ENCODE results near the gene ITPR1.
A peak's percentile ranks its signal among the peaks of the same experiment; 100 is the strongest.

ITPR1 gene

DNA sequence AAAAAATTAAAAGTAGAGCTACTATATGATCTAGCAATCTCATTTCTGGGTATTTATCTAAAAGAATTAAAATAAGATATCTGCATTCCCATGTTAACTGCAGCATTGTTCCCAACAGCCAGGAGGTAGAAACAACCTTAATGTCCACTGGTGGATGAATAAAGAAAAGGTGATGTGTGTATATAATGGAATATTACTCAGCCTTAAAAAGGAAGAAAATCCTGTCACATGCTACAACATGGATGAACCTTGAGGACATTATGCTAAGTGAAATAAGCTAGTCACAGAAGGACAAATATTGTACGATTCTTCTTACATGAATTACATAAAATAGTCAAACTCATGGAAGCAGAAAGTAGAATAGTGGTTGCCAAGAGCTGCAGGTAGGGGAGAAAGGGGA, 366.6 kb downstream of the ITPR1 start:
- H3K9me3 Mint-ChIP-seq = peaks cover 3% of the 10 kb centered on the region
- ATAC-seq (no peak), DNase-seq (ENCODE audit: low spot score in 2 of 2) (no peak)
- H3K36me3 Mint-ChIP-seq = no peaks in the 10 kb centered on the region
- H3K4me1 Mint-ChIP-seq = peaks cover 25% of the 10 kb centered on the region
- H3K4me3 Mint-ChIP-seq = no peak overlapping the region
- no peak overlapping the region for H3K27ac Mint-ChIP-seq

GRCh38 chr3:4862973-4863372, 369.8 kb downstream of the ITPR1 start:
- Mint-ChIP-seq H3K27ac (no peak overlapping the region), H3K4me1 (peaks cover 11% of the 10 kb centered on the region), H3K4me3 (no peak overlapping the region), H3K36me3 (peaks cover 14% of the 10 kb centered on the region), H3K9me3 (peaks cover 3% of the 10 kb centered on the region)
- ATAC-seq (no peak), DNase-seq (ENCODE audit: low spot score in 2 of 2) (no peak)

- no peak overlapping the region for H3K27ac Mint-ChIP-seq
- H3K36me3 Mint-ChIP-seq = peaks cover 28% of the 10 kb centered on the region
- no peak overlapping the region for H3K4me3 Mint-ChIP-seq
- peaks cover 3% of the 10 kb centered on the region for H3K9me3 Mint-ChIP-seq
- DNase-seq (ENCODE audit: low spot score in 2 of 2) (no peak), ATAC-seq (no peak)
- H3K4me1 Mint-ChIP-seq = peaks cover 13% of the 10 kb centered on the region
Measured at GRCh38 chr3:4864503-4864902, 371.4 kb downstream of the ITPR1 start.

DNA sequence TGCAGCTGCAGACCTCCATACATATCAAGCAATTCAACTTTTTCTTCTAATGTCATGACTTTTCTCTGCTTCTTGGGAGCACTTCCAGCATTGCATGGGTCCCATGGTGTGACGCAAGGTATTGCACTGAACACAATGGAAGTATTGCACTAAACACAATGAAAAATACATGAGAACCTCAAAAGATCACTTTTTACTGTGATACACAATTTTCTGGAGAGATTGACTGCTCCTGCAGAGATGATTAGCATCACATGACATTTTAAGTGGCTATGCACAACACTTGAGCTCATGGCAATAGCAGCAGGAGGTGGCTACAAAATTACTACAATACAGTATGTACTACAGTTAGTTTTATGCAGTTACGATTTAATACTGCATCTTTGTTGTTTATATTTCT, 372.6 kb downstream of the ITPR1 start:
- H3K9me3 Mint-ChIP-seq = peaks cover 3% of the 10 kb centered on the region
- peaks cover 20% of the 10 kb centered on the region for H3K4me1 Mint-ChIP-seq
- H3K36me3 Mint-ChIP-seq = peaks cover 29% of the 10 kb centered on the region
- no peak overlapping the region for H3K27ac Mint-ChIP-seq
- DNase-seq (ENCODE audit: low spot score in 2 of 2) (no peak), ATAC-seq (no peak)
- no peak overlapping the region for H3K4me3 Mint-ChIP-seq

DNA sequence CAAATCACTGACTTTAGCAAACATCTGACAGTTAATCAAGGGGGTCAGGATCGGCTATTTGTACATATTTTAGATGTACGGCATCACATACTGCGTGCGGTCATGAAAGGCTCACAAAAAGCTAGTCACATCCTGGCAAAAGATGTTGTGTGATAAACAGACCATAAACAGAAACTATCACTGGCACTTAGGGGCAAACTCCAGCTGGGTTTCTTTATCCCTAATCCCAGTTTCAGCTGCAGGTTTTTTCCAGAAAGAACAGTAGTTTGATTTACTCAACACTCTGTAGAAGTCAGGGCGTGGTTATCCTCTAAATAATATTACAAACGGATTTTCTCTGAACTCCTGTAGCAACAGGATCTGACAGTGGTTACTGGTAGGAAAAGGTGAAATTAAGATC, 373.7 kb downstream of the ITPR1 start:
- DNase-seq (ENCODE audit: low spot score in 2 of 2) = no peak
- Mint-ChIP-seq H3K27ac (peak overlapping the region; percentile 93), H3K4me1 (peaks cover 20% of the 10 kb centered on the region), H3K4me3 (peak overlapping the region; percentile 78), H3K9me3 (peaks cover 3% of the 10 kb centered on the region), H3K36me3 (peaks cover 29% of the 10 kb centered on the region)
- ATAC-seq = no peak

GRCh38 chr3:4877173-4877787, 384.1 kb downstream of the ITPR1 start:
- Mint-ChIP-seq H3K4me3 (no peak overlapping the region), H3K27ac (no peak overlapping the region), H3K9me3 (no peaks in the 10 kb centered on the region), H3K36me3 (no peaks in the 10 kb centered on the region), H3K4me1 (no peaks in the 10 kb centered on the region)
- ATAC-seq (no peak), DNase-seq (ENCODE audit: low spot score in 2 of 2) (no peak)

- DNase-seq (ENCODE audit: low spot score in 2 of 2) = no peak
- no peak overlapping the region for H3K27ac Mint-ChIP-seq
- no peaks in the 10 kb centered on the region for H3K36me3 Mint-ChIP-seq
- no peak for ATAC-seq
- no peak overlapping the region for H3K4me3 Mint-ChIP-seq
- no peaks in the 10 kb centered on the region for H3K4me1 Mint-ChIP-seq
- no peaks in the 10 kb centered on the region for H3K9me3 Mint-ChIP-seq
Measured at GRCh38 chr3:4880850-4881249, 387.7 kb downstream of the ITPR1 start.

GRCh38 chr3:4882548-4882947, 389.4 kb downstream of the ITPR1 start:
- H3K4me1 Mint-ChIP-seq = peaks cover 13% of the 10 kb centered on the region
- ATAC-seq (no peak), DNase-seq (ENCODE audit: low spot score in 2 of 2) (no peak)
- H3K36me3 Mint-ChIP-seq = no peaks in the 10 kb centered on the region
- no peak overlapping the region for H3K4me3 Mint-ChIP-seq
- no peak overlapping the region for H3K27ac Mint-ChIP-seq
- H3K9me3 Mint-ChIP-seq = no peaks in the 10 kb centered on the region

- DNase-seq (ENCODE audit: low spot score in 2 of 2) = no peak
- no peak for ATAC-seq
- Mint-ChIP-seq H3K4me1 (peaks cover 13% of the 10 kb centered on the region), H3K27ac (no peak overlapping the region), H3K9me3 (no peaks in the 10 kb centered on the region), H3K36me3 (no peaks in the 10 kb centered on the region), H3K4me3 (no peak overlapping the region)
Measured at GRCh38 chr3:4883011-4883410, 389.9 kb downstream of the ITPR1 start.

DNA sequence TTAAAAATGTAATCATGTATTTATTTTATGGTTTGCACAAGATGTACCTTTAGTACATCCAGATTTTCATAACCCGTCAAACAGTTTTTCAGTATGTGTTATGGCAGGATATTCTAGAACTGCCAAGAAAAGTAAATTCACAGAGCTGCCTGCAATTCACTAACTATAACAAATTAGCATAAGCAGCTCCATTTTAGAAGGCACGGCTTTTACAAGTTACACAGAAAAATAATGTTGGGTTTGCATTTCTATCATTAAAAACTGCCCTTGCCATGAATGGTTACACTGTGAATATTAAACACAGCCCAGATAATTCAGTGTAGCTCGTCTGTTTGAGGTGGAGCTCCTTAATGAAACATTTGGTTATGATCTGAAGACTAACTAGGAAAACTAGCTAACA, 391.7 kb downstream of the ITPR1 start:
- H3K36me3 Mint-ChIP-seq = peaks cover 11% of the 10 kb centered on the region
- H3K9me3 Mint-ChIP-seq = no peaks in the 10 kb centered on the region
- H3K4me3 Mint-ChIP-seq = no peak overlapping the region
- no peak for DNase-seq (ENCODE audit: low spot score in 2 of 2)
- peaks cover 30% of the 10 kb centered on the region for H3K4me1 Mint-ChIP-seq
- H3K27ac Mint-ChIP-seq = no peak overlapping the region
- no peak for ATAC-seq

- no peak for DNase-seq (ENCODE audit: low spot score in 2 of 2)
- H3K9me3 Mint-ChIP-seq = no peaks in the 10 kb centered on the region
- peaks cover 11% of the 10 kb centered on the region for H3K36me3 Mint-ChIP-seq
- peaks cover 32% of the 10 kb centered on the region for H3K4me1 Mint-ChIP-seq
- H3K27ac Mint-ChIP-seq = no peak overlapping the region
- no peak overlapping the region for H3K4me3 Mint-ChIP-seq
- no peak for ATAC-seq
Measured at GRCh38 chr3:4885316-4885715, 392.2 kb downstream of the ITPR1 start.

- DNase-seq (ENCODE audit: low spot score in 2 of 2) (no peak), ATAC-seq (no peak)
- H3K36me3 Mint-ChIP-seq = peaks cover 11% of the 10 kb centered on the region
- peaks cover 32% of the 10 kb centered on the region for H3K4me1 Mint-ChIP-seq
- H3K9me3 Mint-ChIP-seq = no peaks in the 10 kb centered on the region
- peak overlapping the region; percentile 65 for H3K27ac Mint-ChIP-seq
- H3K4me3 Mint-ChIP-seq = no peak overlapping the region
Measured at GRCh38 chr3:4886448-4886847, 393.3 kb downstream of the ITPR1 start.

GRCh38 chr3:4887177-4887576, 394.0 kb downstream of the ITPR1 start:
- ATAC-seq = no peak
- Mint-ChIP-seq H3K4me1 (peaks cover 32% of the 10 kb centered on the region), H3K36me3 (peaks cover 11% of the 10 kb centered on the region), H3K9me3 (no peaks in the 10 kb centered on the region), H3K27ac (peak overlapping the region; percentile 65), H3K4me3 (no peak overlapping the region)
- no peak for DNase-seq (ENCODE audit: low spot score in 2 of 2)

DNA sequence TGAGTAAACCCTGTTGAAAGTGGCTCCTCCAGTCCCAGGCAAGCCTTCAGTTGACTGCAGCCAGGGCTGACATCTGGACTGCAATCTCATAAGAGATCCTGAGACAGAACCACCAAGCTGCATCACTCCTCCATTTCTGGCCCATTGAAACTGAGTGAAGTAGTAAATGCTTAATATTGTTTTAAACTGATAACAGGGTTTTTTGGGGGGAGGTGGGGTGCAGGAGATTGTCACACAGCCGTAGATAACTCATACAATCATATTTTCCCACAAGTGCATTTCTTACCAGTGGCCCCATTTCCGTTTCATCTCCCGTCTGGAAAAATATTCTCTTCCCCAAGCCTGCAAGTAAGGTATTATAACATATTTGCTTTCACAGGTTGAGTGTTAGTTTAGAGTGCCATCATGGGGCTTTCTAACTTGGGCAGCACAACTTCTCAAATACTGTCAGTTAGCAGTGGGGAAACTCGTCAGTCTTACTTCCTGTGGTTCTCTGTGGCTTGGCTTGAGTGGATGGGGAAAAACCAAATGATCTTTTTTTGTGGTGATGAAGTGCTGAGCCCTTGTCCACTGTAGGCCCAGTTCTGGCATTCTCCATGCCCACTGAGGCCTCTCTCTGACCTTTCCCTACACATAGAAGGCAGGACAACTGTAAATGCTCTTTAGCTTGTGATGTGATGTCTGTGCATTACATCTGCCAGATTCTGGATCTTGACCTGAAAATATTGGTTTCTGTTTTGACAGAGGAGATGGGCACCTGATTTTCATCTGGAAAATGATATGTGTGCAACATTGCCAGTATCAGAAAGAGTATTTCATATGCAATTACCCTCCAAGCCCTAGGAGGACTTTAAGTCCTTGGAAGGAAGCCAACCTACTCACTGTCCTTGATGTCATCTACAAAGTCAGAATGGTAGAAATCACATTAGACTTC, 396.0 kb downstream of the ITPR1 start:
- Mint-ChIP-seq H3K36me3 (peaks cover 11% of the 10 kb centered on the region), H3K4me1 (peaks cover 32% of the 10 kb centered on the region), H3K4me3 (peak overlapping the region; percentile 60), H3K27ac (peak overlapping the region; percentile 93), H3K9me3 (no peaks in the 10 kb centered on the region)
- ATAC-seq = peak; percentile 97
- peak in 1 of 2 donors; percentile 82 for DNase-seq (ENCODE audit: low spot score in 2 of 2)

DNA sequence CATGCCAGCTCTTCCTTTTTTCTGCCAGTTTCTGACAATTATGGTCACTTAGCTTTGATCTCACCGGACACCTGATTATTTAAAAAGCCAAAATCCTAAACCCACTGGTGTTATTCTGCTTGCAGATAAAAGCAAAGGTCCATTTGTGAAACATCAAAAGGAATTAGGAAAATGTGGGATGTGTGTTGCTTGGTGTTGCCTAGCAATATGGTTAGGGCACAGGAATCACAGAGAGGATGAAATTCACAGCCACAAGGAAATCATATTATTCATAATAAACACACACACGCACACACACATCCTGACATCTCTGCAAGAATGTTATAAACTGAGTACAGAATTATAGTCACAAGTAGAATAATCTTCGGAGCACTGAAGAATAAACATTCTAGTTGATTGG, 396.7 kb downstream of the ITPR1 start:
- H3K27ac Mint-ChIP-seq = peak overlapping the region; percentile 93
- H3K9me3 Mint-ChIP-seq = no peaks in the 10 kb centered on the region
- peaks cover 11% of the 10 kb centered on the region for H3K36me3 Mint-ChIP-seq
- H3K4me3 Mint-ChIP-seq = peak overlapping the region; percentile 60
- no peak for DNase-seq (ENCODE audit: low spot score in 2 of 2)
- H3K4me1 Mint-ChIP-seq = peaks cover 32% of the 10 kb centered on the region
- ATAC-seq = no peak
